Choroid plexus epithelial cell (primary cell): ENCODE results near the gene IDH2.

Source experiments
- DNase-seq: peaks from one replicate; pipeline ENCODE4 v3.0.0-alpha.2; 2010; ENCODE audit warnings: low read depth
- H3K4me3 ChIP-seq: 2 replicates; pipeline ENCODE4 v1.5.1; 2011; ENCODE audit warnings: low read depth, mild to moderate bottlenecking, control low read depth, low read length, moderate library complexity
- TF ChIP-seq, protein P1 (sequence below): conservative IDR thresholded peaks from 2 replicates; pipeline ENCODE4 v1.5.1; 2011; ENCODE audit warnings: low read depth, mild to moderate bottlenecking, control low read depth, inconsistent platforms, low read length, moderate library complexity

Gene IDH2

GRCh38 chr15:90035840-90036230 lies 66.4 kb downstream of the IDH2 start:
- H3K4me3 ChIP-seq, result no peak overlapping the region
- DNase-seq, result no peak
- TF ChIP-seq, protein P1, sequence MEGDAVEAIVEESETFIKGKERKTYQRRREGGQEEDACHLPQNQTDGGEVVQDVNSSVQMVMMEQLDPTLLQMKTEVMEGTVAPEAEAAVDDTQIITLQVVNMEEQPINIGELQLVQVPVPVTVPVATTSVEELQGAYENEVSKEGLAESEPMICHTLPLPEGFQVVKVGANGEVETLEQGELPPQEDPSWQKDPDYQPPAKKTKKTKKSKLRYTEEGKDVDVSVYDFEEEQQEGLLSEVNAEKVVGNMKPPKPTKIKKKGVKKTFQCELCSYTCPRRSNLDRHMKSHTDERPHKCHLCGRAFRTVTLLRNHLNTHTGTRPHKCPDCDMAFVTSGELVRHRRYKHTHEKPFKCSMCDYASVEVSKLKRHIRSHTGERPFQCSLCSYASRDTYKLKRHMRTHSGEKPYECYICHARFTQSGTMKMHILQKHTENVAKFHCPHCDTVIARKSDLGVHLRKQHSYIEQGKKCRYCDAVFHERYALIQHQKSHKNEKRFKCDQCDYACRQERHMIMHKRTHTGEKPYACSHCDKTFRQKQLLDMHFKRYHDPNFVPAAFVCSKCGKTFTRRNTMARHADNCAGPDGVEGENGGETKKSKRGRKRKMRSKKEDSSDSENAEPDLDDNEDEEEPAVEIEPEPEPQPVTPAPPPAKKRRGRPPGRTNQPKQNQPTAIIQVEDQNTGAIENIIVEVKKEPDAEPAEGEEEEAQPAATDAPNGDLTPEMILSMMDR, result no peak

DNA sequence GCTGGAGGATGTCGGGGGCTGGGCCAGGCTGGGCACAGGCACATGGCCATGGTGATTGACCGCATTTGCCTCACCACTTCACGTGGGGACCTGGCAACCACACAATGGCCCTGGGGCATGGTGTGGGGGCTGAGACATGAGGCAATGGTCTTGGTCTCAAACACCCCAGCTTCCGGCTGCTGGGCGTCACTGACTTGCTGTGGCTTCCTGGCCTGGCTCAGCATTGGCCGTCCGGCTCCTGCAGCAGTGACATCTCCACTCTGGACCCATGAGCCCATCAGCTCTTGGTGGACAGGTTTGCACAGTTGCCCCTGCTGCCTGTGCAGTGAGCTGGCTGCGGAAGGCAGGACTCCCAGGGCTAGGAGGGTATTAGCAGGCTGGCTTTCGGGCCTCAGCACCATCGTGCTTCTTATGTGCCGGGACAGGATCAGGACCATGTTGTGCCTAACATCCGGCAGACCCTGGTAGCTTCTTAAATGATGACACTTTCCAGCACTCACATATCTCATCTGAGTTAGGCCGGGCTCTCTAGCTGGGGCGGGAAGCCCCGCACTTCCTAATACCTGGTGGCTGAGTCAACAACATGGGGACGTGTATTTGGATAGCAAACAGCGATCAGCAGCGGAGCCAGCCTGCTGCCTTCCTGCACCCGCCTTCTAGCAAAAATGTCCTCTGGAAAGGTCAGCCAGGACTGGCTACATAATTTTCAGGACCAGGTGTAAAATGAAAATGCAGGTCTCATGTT lies 67.0 kb downstream of the IDH2 start:
- peak; percentile 70 for DNase-seq
- TF ChIP-seq, protein P1, result no peak
- H3K4me3 ChIP-seq, result no peak overlapping the region

DNA sequence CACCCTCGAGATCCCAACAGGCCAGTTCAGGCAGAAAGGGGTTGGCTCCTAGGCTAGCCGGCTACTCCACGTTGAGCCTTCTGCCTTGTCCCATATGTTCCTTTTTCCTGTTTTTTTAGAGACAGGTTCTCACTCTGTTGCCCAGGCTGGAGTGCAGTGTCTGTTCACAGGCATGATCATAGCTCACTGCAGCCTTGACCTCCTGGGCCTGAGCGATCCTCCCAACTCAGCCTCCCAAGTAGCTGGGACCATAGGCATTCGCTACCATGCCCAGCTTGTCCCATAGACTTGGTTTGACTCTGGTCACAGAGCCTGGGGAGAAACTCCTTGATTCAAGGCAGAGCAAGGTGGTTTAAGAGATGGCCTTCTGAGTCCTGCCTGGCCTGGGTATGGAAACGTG lies 68.8 kb downstream of the IDH2 start:
- no peak overlapping the region for H3K4me3 ChIP-seq
- no peak for DNase-seq
- TF ChIP-seq, protein P1, result no peak
